Neural cell (in vitro differentiated cells): Measurements from ENCODE around the gene FAM219B. TPM values are rescaled to one million over a fixed set of nuclear protein-coding genes. Genes with fewer than 3 reads are reported as not detected.
"Not testable (repeated sequence)": the region's sequence is repeated elsewhere in the genome, so short reads cannot be mapped to it uniquely, and the experiment has no call there.

Experiments
- H2AFZ ChIP-seq: fragments of 200-600, 300-800 bp; sonication (generic), shearing (Covaris generic); 2 replicates; pipeline ENCODE4 v1.6.0; 2014; ENCODE audit warnings: low read depth, mild to moderate bottlenecking, antibody characterized with exemption, low read length, moderate library complexity
- H3F3A ChIP-seq: fragments of 200-600 bp; shearing (Covaris generic); 2 replicates; pipeline ENCODE4 v1.6.1; 2016; ENCODE audit warnings: mild to moderate bottlenecking, moderate library complexity, mixed read lengths, antibody characterized with exemption, low read length; ENCODE audit not compliant: insufficient read depth, poor library complexity, severe bottlenecking
- H3K27ac ChIP-seq: fragments of 200-600, 300-800 bp; sonication (generic), shearing (Covaris generic); 2 replicates; pipeline ENCODE4 v1.5.1; 2014; ENCODE audit warnings: mild to moderate bottlenecking, low read length, moderate library complexity
- H3K27me3 ChIP-seq: fragments of 300-800, 200-600 bp; sonication (generic), shearing (Covaris generic); 2 replicates; pipeline ENCODE4 v1.6.0; 2014; ENCODE audit warnings: mild to moderate bottlenecking, low read depth, low read length, moderate library complexity; ENCODE audit not compliant: insufficient read depth
- H3K36me3 ChIP-seq: fragments of 300-800, 200-600 bp; sonication (generic), shearing (Covaris generic); 2 replicates; pipeline ENCODE4 v1.5.1; 2014; ENCODE audit warnings: mild to moderate bottlenecking, antibody characterized with exemption, low read length, moderate library complexity; ENCODE audit not compliant: insufficient read depth
- H3K4me2 ChIP-seq: fragments of 300-800, 200-600 bp; sonication (generic), shearing (Covaris generic); 2 replicates; pipeline ENCODE4 v1.6.0; 2014; ENCODE audit warnings: mild to moderate bottlenecking, low read length
- H3K4me3 ChIP-seq: fragments of 300-800, 200-600 bp; sonication (generic), shearing (Covaris generic); 2 replicates; pipeline ENCODE4 v1.5.1; 2014; ENCODE audit warnings: mild to moderate bottlenecking, low read length, moderate library complexity
- H3K79me2 ChIP-seq: fragments of 200-600 bp; shearing (Covaris generic); replicated peaks from 2 replicates; pipeline ENCODE4 v1.6.0; 2014; ENCODE audit warnings: mild to moderate bottlenecking, low read length, moderate library complexity; ENCODE audit not compliant: insufficient read depth
- H3K9ac ChIP-seq: fragments of 300-800, 200-600 bp; sonication (generic), shearing (Covaris generic); 2 replicates; pipeline ENCODE4 v1.6.1; 2016; ENCODE audit warnings: mild to moderate bottlenecking, low read length, mixed read lengths
- H3K9me2 ChIP-seq: fragments of 200-600 bp; shearing (Covaris generic); 2 replicates; pipeline ENCODE4 v1.6.1; 2016; ENCODE audit warnings: mild to moderate bottlenecking, low read length, mixed read lengths; ENCODE audit not compliant: insufficient read depth
- H3K9me3 ChIP-seq: fragments of 200-600, 300-800 bp; sonication (generic), shearing (Covaris generic); 2 replicates; pipeline ENCODE4 v1.6.1; 2016; ENCODE audit warnings: mild to moderate bottlenecking, mixed run types, low read length, moderate library complexity, mixed read lengths
- H4K20me1 ChIP-seq: fragments of 200-600 bp; shearing (Covaris generic); 2 replicates; pipeline ENCODE4 v1.6.1; 2016; ENCODE audit warnings: mild to moderate bottlenecking, mixed run types; ENCODE audit not compliant: insufficient read depth
- EP300 ChIP-seq: fragments of 450-650 bp; conservative IDR thresholded peaks from 2 replicates; pipeline ENCODE4 v1.6.1; 2014; ENCODE audit warnings: antibody characterized with exemption, mild to moderate bottlenecking, moderate library complexity; ENCODE audit not compliant: poor library complexity, severe bottlenecking
- EZH2 ChIP-seq: fragments of 200-600, 300-800 bp; shearing (Covaris generic), sonication (generic); IDR thresholded peaks from 2 replicates; pipeline ENCODE4 v1.6.1; 2014; ENCODE audit warnings: antibody characterized with exemption, low read length, borderline replicate concordance, mild to moderate bottlenecking; ENCODE audit not compliant: insufficient read depth, poor library complexity, severe bottlenecking
- MXI1 ChIP-seq: fragments of 450-650 bp; conservative IDR thresholded peaks from 2 replicates; pipeline ENCODE4 v1.6.1; 2014; ENCODE audit warnings: antibody characterized with exemption, mild to moderate bottlenecking; ENCODE audit not compliant: poor library complexity, severe bottlenecking
- POLR2AphosphoS5 ChIP-seq: IDR thresholded peaks from 2 replicates; pipeline ENCODE4 v1.6.1; 2012
- RAD21 ChIP-seq: fragments of 450-650 bp; conservative IDR thresholded peaks from 2 replicates; pipeline ENCODE4 v1.6.1; 2014; ENCODE audit warnings: antibody characterized with exemption, mild to moderate bottlenecking, moderate library complexity
- SMC3 ChIP-seq: fragments of 450-650 bp; conservative IDR thresholded peaks from 2 replicates; pipeline ENCODE4 v1.6.1; 2014; ENCODE audit warnings: antibody characterized with exemption, mild to moderate bottlenecking, moderate library complexity; ENCODE audit not compliant: poor library complexity
- TAF1 ChIP-seq: IDR thresholded peaks from 2 replicates; pipeline ENCODE4 v1.6.1; 2012; ENCODE audit warnings: low read depth
- polyA plus RNA-seq: library from polyadenylated mRNA; depleted of rRNA; stranded (reverse); fragments of >200 nt; gene quantifications from 2 replicates; pipeline ENCODE4 v1.2.3, GENCODE V29; 2014
- TF ChIP-seq, protein P1 (sequence below): IDR thresholded peaks from 2 replicates; pipeline ENCODE4 v1.6.1; 2012; ENCODE audit warnings: borderline replicate concordance
- TF ChIP-seq, protein P2 (sequence below): fragments of 450-650 bp; IDR thresholded peaks from 2 replicates; pipeline ENCODE4 v1.5.1; 2014; ENCODE audit warnings: antibody characterized with exemption, mild to moderate bottlenecking, moderate library complexity; ENCODE audit not compliant: poor library complexity, severe bottlenecking

Gene FAM219B
- polyA plus RNA-seq, 1 donor from 2014 or later, result 250 TPM

DNA sequence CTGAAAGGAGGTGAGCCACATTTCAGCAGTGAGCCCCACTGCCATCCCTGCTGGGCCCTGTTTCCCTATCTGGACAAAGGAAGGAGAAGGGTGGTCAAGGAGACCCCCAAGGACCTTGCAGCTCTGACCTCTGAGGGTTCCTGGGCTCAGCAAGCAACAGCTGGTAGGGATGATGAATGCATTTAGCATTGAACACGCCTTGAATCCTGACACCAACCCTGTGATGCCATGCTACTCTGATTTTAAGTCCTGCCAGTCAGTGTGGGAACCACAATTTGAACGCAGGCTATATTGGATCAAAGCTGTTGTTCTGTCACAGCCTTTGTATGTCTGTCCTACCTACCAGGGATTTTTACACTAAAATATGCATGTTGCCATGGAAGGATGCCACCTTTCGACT is 10.3 kb downstream of the FAM219B start:
- Histone ChIP-seq H3K9me3 (no peaks in the 10 kb centered on the region), H3K9ac (no peak overlapping the region), H3K4me3 (no peak overlapping the region), H3K9me2 (no peaks in the 10 kb centered on the region), H3F3A (no peaks in the 10 kb centered on the region), H3K4me2 (no peak overlapping the region), H3K27ac (no peak overlapping the region), H2AFZ (no peak overlapping the region), H3K79me2 (no peaks in the 10 kb centered on the region), H3K36me3 (peaks cover 5% of the 10 kb centered on the region), H4K20me1 (no peaks in the 10 kb centered on the region), H3K27me3 (no peaks in the 10 kb centered on the region)
- TF ChIP-seq MXI1, result no peak
- TF ChIP-seq, protein P1, sequence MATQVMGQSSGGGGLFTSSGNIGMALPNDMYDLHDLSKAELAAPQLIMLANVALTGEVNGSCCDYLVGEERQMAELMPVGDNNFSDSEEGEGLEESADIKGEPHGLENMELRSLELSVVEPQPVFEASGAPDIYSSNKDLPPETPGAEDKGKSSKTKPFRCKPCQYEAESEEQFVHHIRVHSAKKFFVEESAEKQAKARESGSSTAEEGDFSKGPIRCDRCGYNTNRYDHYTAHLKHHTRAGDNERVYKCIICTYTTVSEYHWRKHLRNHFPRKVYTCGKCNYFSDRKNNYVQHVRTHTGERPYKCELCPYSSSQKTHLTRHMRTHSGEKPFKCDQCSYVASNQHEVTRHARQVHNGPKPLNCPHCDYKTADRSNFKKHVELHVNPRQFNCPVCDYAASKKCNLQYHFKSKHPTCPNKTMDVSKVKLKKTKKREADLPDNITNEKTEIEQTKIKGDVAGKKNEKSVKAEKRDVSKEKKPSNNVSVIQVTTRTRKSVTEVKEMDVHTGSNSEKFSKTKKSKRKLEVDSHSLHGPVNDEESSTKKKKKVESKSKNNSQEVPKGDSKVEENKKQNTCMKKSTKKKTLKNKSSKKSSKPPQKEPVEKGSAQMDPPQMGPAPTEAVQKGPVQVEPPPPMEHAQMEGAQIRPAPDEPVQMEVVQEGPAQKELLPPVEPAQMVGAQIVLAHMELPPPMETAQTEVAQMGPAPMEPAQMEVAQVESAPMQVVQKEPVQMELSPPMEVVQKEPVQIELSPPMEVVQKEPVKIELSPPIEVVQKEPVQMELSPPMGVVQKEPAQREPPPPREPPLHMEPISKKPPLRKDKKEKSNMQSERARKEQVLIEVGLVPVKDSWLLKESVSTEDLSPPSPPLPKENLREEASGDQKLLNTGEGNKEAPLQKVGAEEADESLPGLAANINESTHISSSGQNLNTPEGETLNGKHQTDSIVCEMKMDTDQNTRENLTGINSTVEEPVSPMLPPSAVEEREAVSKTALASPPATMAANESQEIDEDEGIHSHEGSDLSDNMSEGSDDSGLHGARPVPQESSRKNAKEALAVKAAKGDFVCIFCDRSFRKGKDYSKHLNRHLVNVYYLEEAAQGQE, result no peak
- TF ChIP-seq RAD21, result no peak

DNA sequence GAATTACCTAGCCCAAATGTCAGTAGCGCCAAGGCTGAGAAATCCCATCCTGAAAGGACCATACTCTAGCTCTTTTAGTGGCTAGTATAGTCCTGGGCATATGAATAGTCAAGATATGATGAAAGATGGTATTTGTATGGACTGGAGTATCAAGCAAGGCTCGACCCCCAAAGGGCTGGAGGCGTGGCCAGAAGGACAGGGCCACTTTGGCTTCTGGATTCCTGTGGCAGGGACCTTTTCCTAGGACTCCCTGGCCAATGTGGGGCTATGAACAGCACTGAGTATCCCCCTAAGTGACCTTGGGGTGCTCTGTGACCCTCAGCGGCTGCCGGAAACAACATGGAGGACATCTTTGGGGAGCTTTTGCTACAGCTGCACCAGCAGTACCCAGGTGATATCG is 10.8 kb downstream of the FAM219B start:
- Histone ChIP-seq H3K79me2 (no peaks in the 10 kb centered on the region), H4K20me1 (no peaks in the 10 kb centered on the region), H3K9ac (no peak overlapping the region), H3K4me3 (no peak overlapping the region), H3K36me3 (peaks cover 5% of the 10 kb centered on the region), H3K27me3 (no peaks in the 10 kb centered on the region), H3K9me3 (no peaks in the 10 kb centered on the region), H3K27ac (no peak overlapping the region), H3K4me2 (no peak overlapping the region), H2AFZ (no peak overlapping the region), H3F3A (no peaks in the 10 kb centered on the region), H3K9me2 (no peaks in the 10 kb centered on the region)
- TF ChIP-seq MXI1 (no peak), RAD21 (no peak)

DNA sequence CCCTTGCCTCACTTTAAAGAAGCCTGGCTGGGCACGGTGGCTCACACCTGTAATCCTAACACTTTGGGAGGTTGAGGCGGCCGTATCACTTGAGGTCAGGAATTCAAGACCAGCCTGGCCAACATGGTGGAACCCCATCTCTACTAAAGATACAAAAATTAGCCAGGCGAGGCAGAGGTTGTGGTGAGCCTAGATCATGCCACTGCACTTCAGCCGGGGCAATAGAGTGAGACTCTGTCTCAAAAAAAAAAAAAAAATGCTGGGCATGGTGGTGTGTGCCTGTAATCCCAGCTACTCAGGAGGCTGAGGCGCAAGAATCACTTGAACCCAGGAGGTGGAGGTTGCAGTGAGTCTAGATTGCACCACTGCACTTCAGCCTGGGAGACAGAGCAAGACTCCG is 12.3 kb downstream of the FAM219B start:
- H3K9ac ChIP-seq, H3K27me3 ChIP-seq, H3K79me2 ChIP-seq, H3K27ac ChIP-seq, H3F3A ChIP-seq, H3K4me2 ChIP-seq, H4K20me1 ChIP-seq, H3K36me3 ChIP-seq, H2AFZ ChIP-seq, H3K4me3 ChIP-seq, H3K9me2 ChIP-seq, H3K9me3 ChIP-seq: not testable (repeated sequence)

DNA sequence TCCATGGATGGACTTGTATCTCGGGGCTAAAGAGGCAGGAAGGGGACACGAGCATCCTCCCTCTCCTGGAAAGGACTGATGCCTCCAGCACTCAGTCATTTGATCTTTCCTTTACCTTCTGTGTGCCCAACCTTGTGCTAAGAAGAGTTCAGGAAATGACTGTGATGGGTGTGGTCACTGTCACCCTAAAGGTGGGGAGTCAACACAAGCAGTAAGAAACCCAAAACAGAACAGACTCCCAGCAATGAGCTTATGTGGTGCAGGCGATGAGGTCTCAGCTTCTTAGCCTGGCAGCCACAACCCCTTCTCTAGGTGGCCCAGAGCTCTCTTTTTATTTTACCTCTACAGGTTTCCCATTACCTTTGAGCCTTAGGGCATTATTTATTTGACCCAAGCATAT is 13.0 kb downstream of the FAM219B start:
- no peaks in the 10 kb centered on the region for H3K27me3 ChIP-seq
- no peak overlapping the region for H3K27ac ChIP-seq
- H3K4me3 ChIP-seq, result no peak overlapping the region
- no peak overlapping the region for H3K4me2 ChIP-seq
- H2AFZ ChIP-seq, result no peak overlapping the region
- H3K9me3 ChIP-seq, result no peaks in the 10 kb centered on the region
- H3K79me2 ChIP-seq, result no peaks in the 10 kb centered on the region
- no peaks in the 10 kb centered on the region for H3K9me2 ChIP-seq
- TF ChIP-seq SMC3 (no peak), POLR2AphosphoS5 (no peak), TAF1 (no peak), EP300 (no peak), MXI1 (no peak), RAD21 (no peak), EZH2 (no peak)
- TF ChIP-seq, protein P2, sequence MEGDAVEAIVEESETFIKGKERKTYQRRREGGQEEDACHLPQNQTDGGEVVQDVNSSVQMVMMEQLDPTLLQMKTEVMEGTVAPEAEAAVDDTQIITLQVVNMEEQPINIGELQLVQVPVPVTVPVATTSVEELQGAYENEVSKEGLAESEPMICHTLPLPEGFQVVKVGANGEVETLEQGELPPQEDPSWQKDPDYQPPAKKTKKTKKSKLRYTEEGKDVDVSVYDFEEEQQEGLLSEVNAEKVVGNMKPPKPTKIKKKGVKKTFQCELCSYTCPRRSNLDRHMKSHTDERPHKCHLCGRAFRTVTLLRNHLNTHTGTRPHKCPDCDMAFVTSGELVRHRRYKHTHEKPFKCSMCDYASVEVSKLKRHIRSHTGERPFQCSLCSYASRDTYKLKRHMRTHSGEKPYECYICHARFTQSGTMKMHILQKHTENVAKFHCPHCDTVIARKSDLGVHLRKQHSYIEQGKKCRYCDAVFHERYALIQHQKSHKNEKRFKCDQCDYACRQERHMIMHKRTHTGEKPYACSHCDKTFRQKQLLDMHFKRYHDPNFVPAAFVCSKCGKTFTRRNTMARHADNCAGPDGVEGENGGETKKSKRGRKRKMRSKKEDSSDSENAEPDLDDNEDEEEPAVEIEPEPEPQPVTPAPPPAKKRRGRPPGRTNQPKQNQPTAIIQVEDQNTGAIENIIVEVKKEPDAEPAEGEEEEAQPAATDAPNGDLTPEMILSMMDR, result no peak
- TF ChIP-seq, protein P1, result no peak
- H3F3A ChIP-seq, result no peaks in the 10 kb centered on the region
- H3K9ac ChIP-seq, result no peak overlapping the region
- no peaks in the 10 kb centered on the region for H4K20me1 ChIP-seq
- H3K36me3 ChIP-seq, result peaks cover 5% of the 10 kb centered on the region
